Body of pancreas (tissue), 4 donors: ENCODE measurements around the gene LCN12.

Source experiments
- POLR2A ChIP-seq, 3 donors: fragments of 450-650 bp; IDR thresholded peaks; one replicate each; pipeline ENCODE4 v1.6.1; 2016; ENCODE audit warnings: antibody characterized with exemption in 3 of 3, mild to moderate bottlenecking in 2 of 3
- TF ChIP-seq, protein P1 (sequence below), 7 experiments: fragments of 450-650 bp in 4 of 7; fragments of 200-600 bp in 3 of 7; sonication (generic) in 3 of 7; IDR thresholded peaks; one replicate each; pipeline ENCODE4 v1.5.1; 2016 to 2019; ENCODE audit warnings: antibody characterized with exemption in 7 of 7

DNA sequence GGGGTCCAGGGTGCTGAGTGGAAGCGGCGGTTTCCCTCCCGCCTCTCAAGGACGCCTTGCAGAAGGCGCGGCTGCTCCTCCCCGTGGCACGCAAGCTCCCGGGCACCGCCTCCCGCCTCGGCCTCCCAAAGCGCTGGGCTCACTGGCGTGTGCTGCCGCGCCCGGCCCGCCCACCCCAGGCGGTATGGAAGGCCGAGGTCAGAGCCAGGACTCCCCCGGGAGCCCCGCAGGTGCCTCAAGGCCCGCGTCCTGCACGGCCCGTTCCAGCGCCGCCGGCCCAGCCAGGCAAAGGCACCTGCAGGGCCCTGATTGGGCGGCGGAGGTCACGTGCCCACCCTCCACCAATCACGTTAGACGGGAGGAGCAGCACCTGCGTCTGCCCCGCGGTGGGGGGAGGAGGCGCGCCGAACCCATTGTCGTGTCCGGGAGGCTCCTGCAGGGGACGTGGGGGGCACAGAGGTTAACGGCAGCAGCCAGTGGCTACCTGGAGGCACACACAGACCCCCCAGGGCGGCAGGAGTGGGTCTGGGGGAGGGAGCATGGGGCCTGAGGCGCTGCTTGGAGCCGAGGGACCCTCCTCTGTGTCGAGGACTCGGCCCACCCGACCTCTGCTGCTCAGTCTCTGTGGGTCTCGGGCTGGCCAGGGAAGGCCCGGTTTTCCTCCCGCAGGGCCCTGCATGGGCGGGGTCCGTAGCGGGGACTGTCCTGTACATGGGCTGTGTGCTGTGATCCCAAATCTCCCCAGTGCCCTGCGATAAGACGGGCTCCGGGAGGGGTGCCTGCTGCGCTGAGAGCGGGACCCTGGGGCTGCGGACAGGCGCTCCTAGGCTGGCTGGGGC is 2.0 kb upstream of the LCN12 start:
- TF ChIP-seq, protein P1, sequence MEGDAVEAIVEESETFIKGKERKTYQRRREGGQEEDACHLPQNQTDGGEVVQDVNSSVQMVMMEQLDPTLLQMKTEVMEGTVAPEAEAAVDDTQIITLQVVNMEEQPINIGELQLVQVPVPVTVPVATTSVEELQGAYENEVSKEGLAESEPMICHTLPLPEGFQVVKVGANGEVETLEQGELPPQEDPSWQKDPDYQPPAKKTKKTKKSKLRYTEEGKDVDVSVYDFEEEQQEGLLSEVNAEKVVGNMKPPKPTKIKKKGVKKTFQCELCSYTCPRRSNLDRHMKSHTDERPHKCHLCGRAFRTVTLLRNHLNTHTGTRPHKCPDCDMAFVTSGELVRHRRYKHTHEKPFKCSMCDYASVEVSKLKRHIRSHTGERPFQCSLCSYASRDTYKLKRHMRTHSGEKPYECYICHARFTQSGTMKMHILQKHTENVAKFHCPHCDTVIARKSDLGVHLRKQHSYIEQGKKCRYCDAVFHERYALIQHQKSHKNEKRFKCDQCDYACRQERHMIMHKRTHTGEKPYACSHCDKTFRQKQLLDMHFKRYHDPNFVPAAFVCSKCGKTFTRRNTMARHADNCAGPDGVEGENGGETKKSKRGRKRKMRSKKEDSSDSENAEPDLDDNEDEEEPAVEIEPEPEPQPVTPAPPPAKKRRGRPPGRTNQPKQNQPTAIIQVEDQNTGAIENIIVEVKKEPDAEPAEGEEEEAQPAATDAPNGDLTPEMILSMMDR (IDR thresholded peaks at IDR 0.05), result peak in 4 of 7 experiments; percentile 29 to 63 (median 44)
- peak; percentile 68 to 81 (median 80) for TF ChIP-seq POLR2A (IDR thresholded peaks at IDR 0.05)
